ENCODE data around the gene SLC7A9. TPM values are rescaled to one million over a fixed set of nuclear protein-coding genes. Genes with fewer than 3 reads are reported as not detected.
"Not testable (repeated sequence)": the region's sequence is repeated elsewhere in the genome, so short reads cannot be mapped to it uniquely, and the experiment has no call there.

SLC7A9 gene
- total RNA-seq, 1 donor from 2014 or later, result 0.18 TPM

DNA sequence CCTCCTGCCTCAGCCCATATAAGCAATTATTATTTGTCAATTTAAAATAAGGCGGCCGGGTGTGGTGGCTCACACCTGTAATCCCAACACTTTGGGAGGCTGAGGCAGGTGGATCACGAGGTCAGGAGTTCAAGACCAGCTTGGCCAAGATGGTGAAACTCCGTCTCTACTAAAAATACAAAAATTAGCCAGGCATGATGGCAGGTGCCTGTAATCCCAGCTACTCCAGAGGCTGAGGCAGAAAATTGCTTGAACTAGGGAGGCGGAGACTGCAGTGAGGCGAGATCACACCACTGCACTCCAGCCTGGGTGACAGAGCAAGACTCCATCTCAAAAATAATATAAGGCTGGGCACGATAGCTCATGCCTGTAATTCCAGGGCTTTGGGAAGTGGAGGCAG, 12.7 kb downstream of the SLC7A9 start:
- H3K27me3 Mint-ChIP-seq (ENCODE audit: insufficient read depth); DNase-seq (ENCODE audit: low spot score); H3K4me1 Mint-ChIP-seq (ENCODE audit: low read depth); H3K4me3 Mint-ChIP-seq; intact Hi-C loops (cut with micrococcal nuclease); H3K27ac Mint-ChIP-seq; H3K9me3 Mint-ChIP-seq; H3K36me3 Mint-ChIP-seq (ENCODE audit: low read depth): not testable (repeated sequence)

DNA sequence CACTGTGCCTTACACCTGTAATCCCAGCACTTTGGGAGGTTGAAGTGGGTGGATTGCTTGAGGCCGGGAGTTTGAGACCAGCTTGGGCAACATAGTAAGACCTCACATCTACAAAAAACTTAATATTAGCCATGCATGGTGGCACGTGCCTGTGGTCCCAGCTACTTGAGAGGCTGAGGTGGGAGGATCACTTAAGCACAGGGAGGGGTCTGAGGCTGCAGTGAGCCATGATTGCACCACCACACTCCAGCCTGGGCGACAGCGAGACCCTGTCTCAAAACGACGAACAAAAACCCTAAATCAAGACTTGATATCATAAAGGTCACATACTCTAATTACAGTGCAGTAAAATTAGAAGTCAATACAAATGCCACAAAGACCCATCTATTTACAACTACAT, 17.4 kb downstream of the SLC7A9 start:
- Mint-ChIP-seq H3K36me3 (ENCODE audit: low read depth) (no peaks in the 10 kb centered on the region), H3K27ac (no peak overlapping the region), H3K4me3 (no peak overlapping the region), H3K9me3 (no peaks in the 10 kb centered on the region), H3K4me1 (ENCODE audit: low read depth) (no peaks in the 10 kb centered on the region), H3K27me3 (ENCODE audit: insufficient read depth) (no peaks in the 10 kb centered on the region)
- no peak for DNase-seq (ENCODE audit: low spot score)
- intact Hi-C loops (cut with micrococcal nuclease), result no loop called here

DNA sequence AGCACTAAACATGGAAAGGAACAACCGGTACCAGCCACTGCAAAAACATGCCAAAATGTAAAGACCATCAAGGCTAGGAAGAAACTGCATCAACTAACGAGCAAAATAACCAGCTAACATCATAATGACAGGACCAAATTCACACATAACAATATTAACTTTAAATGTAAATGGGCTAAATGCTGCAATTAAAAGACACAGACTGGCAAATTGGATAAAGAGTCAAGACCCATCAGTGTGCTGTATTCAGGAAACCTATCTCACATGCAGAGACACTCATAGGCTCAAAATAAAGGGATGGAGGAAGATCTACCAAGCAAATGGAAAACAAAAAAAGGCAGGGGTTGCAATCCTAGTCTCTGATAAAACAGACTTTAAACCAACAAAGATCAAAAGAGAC, 21.5 kb downstream of the SLC7A9 start:
- intact Hi-C loops (cut with micrococcal nuclease); H3K9me3 Mint-ChIP-seq; H3K4me1 Mint-ChIP-seq (ENCODE audit: low read depth); H3K27ac Mint-ChIP-seq; H3K36me3 Mint-ChIP-seq (ENCODE audit: low read depth); H3K4me3 Mint-ChIP-seq; DNase-seq (ENCODE audit: low spot score); H3K27me3 Mint-ChIP-seq (ENCODE audit: insufficient read depth): not testable (repeated sequence)

DNA sequence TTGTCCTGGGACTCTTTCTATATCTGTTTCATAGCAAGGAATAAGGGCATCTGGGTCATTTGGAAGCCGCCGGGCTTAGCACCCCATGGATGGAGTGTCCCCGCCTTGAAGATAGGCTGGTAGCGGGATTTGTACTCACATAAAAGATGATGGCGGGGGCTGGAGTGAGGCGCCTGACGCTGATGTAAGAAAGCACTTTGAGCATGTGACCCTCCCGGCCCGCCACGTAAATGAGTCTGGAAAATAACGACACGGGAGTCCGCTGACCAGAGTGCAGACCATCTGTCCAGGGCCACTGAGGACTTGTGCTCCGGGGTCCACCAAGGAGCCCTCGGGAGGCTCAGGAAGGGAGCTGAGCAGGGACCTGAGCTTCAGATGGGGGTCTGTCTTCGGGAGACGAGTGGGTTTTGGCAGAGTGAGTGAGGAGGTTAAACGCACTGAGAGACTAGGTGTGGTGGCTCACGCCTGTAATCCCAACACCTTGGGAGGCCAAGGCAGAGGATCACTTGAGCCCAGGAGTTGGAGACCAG, 25.8 kb downstream of the SLC7A9 start:
- peaks cover 8% of the 10 kb centered on the region for H3K27me3 Mint-ChIP-seq (ENCODE audit: insufficient read depth)
- peaks cover 7% of the 10 kb centered on the region for H3K36me3 Mint-ChIP-seq (ENCODE audit: low read depth)
- H3K4me3 Mint-ChIP-seq, result no peak overlapping the region
- H3K4me1 Mint-ChIP-seq (ENCODE audit: low read depth), result no peaks in the 10 kb centered on the region
- intact Hi-C loops (cut with micrococcal nuclease), result no loop called here
- no peak for DNase-seq (ENCODE audit: low spot score)
- no peak overlapping the region for H3K27ac Mint-ChIP-seq
- H3K9me3 Mint-ChIP-seq, result peaks cover 20% of the 10 kb centered on the region

DNA sequence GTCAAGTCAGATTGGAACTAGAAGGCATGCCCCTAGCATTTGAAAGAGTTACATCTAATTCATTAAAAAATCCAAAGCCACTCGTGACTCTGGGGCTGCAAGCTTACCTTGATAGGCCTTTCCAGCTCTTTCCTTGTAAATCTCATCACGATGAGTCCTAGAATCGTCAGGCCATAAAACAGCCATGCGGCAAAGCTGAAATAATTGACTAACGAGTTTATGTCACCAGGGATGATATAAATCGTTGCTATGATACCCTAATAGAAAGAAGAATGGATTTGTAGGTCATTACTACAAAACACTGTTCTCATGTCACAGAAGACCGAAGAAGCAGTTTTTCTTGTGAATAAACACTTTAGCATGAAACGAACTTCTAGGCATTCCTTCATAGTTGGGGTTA, 27.5 kb downstream of the SLC7A9 start:
- peaks cover 20% of the 10 kb centered on the region for H3K9me3 Mint-ChIP-seq
- H3K36me3 Mint-ChIP-seq (ENCODE audit: low read depth), result peaks cover 7% of the 10 kb centered on the region
- H3K4me3 Mint-ChIP-seq, result no peak overlapping the region
- intact Hi-C loops (cut with micrococcal nuclease), result no loop called here
- no peaks in the 10 kb centered on the region for H3K4me1 Mint-ChIP-seq (ENCODE audit: low read depth)
- H3K27me3 Mint-ChIP-seq (ENCODE audit: insufficient read depth), result peaks cover 8% of the 10 kb centered on the region
- H3K27ac Mint-ChIP-seq, result no peak overlapping the region
- no peak for DNase-seq (ENCODE audit: low spot score)

DNA sequence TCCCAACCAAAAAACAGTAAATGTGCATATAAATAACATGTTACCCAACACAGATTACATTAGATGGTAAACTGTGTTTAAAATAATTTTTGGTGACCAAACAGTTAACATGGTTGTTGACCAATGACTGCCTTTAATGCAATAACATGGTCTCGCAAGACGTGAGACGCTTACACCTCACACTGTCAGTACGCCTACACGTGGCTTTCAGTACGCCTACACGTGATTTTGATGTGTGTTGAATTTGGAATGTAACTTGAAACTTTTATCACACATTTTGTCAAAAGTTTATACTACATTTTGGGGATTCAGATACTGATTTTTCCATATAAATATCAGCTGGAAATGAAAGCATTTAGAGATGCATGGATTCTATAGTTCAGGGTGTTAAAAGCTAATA, 32.0 kb downstream of the SLC7A9 start:
- H3K9me3 Mint-ChIP-seq, result peaks cover 20% of the 10 kb centered on the region
- H3K27ac Mint-ChIP-seq, result no peak overlapping the region
- no peak for DNase-seq (ENCODE audit: low spot score)
- H3K4me3 Mint-ChIP-seq, result no peak overlapping the region
- intact Hi-C loops (cut with micrococcal nuclease), result no loop called here
- peaks cover 7% of the 10 kb centered on the region for H3K36me3 Mint-ChIP-seq (ENCODE audit: low read depth)
- H3K27me3 Mint-ChIP-seq (ENCODE audit: insufficient read depth), result peaks cover 8% of the 10 kb centered on the region
- no peaks in the 10 kb centered on the region for H3K4me1 Mint-ChIP-seq (ENCODE audit: low read depth)

DNA sequence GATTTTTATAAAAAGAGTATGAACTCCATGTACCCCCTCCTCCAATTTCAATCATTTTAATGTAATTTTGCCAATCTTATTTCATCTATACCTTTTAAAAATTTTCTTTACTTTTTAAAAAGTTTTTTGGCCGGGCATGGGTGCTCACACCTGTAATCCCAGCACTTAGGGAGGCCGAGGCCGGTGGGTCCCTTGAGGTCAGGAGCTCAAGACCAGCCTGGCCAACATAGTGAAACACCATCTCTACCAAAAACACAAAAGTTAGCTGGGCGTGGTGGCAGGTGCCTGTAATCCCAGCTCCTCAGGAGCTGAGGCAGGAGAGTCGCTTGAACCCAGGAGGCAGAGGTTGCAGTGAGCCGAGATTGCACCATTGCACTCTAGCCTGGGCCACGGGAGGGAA, 36.2 kb downstream of the SLC7A9 start:
- intact Hi-C loops (cut with micrococcal nuclease); H3K4me3 Mint-ChIP-seq; H3K27ac Mint-ChIP-seq; DNase-seq (ENCODE audit: low spot score); H3K4me1 Mint-ChIP-seq (ENCODE audit: low read depth); H3K9me3 Mint-ChIP-seq; H3K36me3 Mint-ChIP-seq (ENCODE audit: low read depth); H3K27me3 Mint-ChIP-seq (ENCODE audit: insufficient read depth): not testable (repeated sequence)

DNA sequence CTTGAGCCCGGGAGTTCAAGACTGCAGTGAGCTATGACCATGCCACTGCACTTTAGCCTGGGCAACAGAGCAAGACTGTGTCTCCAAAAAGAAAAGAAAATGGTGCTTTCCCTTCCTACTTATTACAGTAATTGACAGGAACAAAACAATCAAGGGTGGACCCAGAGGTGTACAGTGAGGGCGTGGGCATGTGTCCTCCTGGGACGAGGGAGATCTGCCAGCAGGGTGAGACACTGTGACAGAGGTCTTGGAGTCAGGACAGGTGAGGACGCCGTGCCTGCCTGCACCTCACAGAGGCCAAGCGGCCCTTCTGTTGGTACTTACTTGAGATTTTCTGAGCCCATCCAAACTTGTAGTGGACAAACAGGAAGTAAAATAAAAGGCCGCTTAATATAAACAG, 36.7 kb downstream of the SLC7A9 start:
- intact Hi-C loops (cut with micrococcal nuclease); H3K27me3 Mint-ChIP-seq (ENCODE audit: insufficient read depth); H3K36me3 Mint-ChIP-seq (ENCODE audit: low read depth); H3K27ac Mint-ChIP-seq; H3K9me3 Mint-ChIP-seq; H3K4me1 Mint-ChIP-seq (ENCODE audit: low read depth); H3K4me3 Mint-ChIP-seq; DNase-seq (ENCODE audit: low spot score): not testable (repeated sequence)

DNA sequence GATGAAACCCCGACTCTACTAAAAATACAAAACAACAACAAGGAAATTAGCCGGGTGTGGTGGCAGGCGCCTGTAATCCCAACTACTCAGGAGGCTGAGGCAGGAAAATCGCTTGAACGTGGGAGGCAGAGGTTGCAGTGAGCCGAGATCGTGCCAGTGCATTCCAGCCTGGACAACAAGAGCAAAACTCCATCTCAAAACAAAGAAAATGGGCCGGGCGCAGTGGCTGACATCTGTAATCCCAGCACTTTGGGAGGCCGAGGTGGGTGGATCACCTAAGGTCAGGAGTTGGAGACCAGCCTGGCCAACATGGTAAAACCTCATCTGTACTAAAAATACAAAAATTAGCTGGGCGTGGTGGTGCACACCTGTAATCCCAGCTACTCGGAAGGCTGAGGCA, 37.5 kb downstream of the SLC7A9 start:
- H3K4me1 Mint-ChIP-seq (ENCODE audit: low read depth); H3K9me3 Mint-ChIP-seq; H3K27me3 Mint-ChIP-seq (ENCODE audit: insufficient read depth); DNase-seq (ENCODE audit: low spot score); H3K27ac Mint-ChIP-seq; intact Hi-C loops (cut with micrococcal nuclease); H3K4me3 Mint-ChIP-seq; H3K36me3 Mint-ChIP-seq (ENCODE audit: low read depth): not testable (repeated sequence)

DNA sequence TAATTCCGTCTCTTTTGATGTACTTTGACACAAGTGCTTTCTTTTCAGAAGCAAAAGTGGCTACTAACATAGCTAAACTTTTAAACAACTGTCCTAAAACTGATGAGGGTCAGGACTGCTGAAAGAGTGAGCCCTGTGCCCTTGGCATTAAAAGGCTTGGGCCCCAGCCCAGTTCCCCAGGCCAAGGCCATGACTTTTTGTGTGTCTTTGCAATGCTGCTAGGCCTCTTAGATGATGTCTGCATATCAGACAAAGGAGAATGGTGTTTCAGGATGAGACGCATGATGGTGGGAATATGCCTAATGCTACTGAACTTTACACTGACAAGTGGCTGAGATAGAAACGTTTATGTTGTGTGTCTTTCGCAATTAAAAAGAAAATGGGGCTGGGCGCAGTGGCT, 38.0 kb downstream of the SLC7A9 start:
- Mint-ChIP-seq H3K27ac (no peak overlapping the region), H3K4me1 (ENCODE audit: low read depth) (no peaks in the 10 kb centered on the region), H3K27me3 (ENCODE audit: insufficient read depth) (peaks cover 7% of the 10 kb centered on the region), H3K9me3 (no peaks in the 10 kb centered on the region), H3K36me3 (ENCODE audit: low read depth) (no peaks in the 10 kb centered on the region), H3K4me3 (no peak overlapping the region)
- intact Hi-C loops (cut with micrococcal nuclease), result no loop called here
- DNase-seq (ENCODE audit: low spot score), result no peak

DNA sequence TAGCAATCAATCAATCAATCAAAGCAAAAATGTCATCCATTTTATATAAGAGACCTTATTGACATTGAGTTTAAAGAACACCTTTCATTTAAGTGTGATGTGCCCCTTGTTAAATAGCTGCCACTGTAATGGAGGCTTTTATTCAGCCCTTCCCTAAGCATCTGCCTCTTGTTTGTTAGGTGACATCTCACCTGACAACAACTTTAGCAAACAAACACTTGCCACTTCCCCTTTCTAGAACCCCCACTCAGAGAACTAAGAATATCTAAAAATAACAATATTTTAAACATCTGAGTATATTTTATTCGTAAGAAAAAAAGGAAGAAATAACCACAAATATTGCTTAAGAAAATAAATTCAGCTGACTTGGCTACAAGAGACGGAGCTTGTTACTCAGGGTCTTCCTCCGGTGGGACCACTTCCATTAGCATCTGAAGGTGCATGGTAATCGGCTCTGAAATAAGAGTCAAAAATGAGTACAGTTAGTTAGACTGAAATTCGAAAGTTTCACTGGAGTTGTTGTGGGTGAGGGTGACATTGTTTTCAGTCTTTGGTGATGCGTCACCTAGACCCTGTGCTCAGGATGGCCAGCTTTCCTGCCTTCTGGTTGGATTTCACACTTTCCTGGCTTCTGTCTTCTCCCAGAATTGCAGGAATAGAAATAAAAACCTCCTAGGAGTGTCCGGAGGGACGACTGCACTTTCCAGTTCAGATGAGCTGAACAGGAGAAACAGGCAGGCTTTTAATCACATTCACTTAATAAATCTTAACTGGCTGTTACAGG, 39.1 kb downstream of the SLC7A9 start:
- intact Hi-C loops (cut with micrococcal nuclease), result no loop called here
- H3K27ac Mint-ChIP-seq, result no peak overlapping the region
- no peaks in the 10 kb centered on the region for H3K9me3 Mint-ChIP-seq
- H3K36me3 Mint-ChIP-seq (ENCODE audit: low read depth), result no peaks in the 10 kb centered on the region
- H3K4me3 Mint-ChIP-seq, result no peak overlapping the region
- H3K4me1 Mint-ChIP-seq (ENCODE audit: low read depth), result no peaks in the 10 kb centered on the region
- peaks cover 11% of the 10 kb centered on the region for H3K27me3 Mint-ChIP-seq (ENCODE audit: insufficient read depth)
- no peak for DNase-seq (ENCODE audit: low spot score)

DNA sequence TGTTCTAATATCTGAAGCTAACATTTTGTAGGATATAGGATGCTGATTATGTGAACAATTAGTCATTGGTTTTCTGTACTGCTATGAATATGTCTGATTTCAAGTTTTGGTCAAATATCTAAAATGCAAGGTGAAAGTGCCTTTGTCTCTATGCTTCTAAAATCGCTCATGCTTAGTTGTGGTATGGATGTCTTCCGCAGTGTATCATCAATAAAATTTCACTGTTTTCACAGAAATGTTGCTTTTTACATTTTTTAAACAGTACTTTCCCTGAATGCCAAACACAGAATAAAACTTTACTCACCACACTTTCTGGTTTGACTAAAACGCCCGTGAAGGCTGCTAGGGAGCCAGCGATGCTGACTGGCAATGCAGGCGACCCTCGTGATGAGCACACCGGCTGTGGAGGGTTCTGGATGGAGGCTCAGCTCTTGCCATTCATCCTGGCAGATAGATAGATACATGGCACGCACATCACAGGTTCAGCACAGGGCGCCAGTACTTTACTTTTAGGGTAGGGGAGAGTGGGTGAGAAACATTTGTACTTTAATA, 40.1 kb downstream of the SLC7A9 start:
- no peaks in the 10 kb centered on the region for H3K4me1 Mint-ChIP-seq (ENCODE audit: low read depth)
- DNase-seq (ENCODE audit: low spot score), result no peak
- no peaks in the 10 kb centered on the region for H3K9me3 Mint-ChIP-seq
- no peaks in the 10 kb centered on the region for H3K36me3 Mint-ChIP-seq (ENCODE audit: low read depth)
- H3K4me3 Mint-ChIP-seq, result no peak overlapping the region
- no peak overlapping the region for H3K27ac Mint-ChIP-seq
- peaks cover 11% of the 10 kb centered on the region for H3K27me3 Mint-ChIP-seq (ENCODE audit: insufficient read depth)
- intact Hi-C loops (cut with micrococcal nuclease), result no loop called here

DNA sequence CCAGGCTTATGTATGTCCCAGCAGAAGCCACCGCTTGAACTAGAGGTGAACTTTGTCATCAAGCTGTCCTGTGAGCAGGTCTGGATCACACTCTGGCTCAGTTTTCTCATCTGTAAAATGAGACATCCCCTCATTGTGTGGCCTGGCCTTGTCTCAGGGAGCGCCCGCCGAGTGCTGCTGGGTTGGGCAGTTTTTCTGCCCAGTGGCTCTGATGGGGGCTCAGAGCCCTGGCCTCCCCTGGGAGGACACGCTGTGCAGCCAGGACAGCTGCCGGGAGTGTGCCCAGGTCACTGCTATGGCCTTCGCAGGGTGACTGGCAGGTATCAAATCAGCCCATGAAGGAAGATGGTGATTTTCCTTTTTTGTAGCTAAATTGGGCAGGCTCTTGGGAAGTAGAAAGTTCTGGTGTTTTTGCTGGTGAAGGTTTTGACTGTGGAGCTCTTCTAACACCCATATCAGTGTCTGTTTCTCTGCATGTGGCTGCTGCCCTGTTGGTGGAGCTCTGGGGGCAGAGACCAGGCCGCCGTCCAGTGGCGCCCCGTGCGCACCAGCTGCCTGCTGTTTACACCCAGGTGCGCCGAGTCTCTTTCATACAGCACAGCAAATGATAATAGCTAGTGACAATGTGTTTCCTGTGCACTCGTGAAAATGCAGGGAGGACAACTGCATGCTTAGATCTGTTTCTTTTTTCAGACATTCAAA, 40.8 kb downstream of the SLC7A9 start:
- Mint-ChIP-seq H3K36me3 (ENCODE audit: low read depth) (no peaks in the 10 kb centered on the region), H3K4me3 (no peak overlapping the region), H3K27ac (no peak overlapping the region), H3K4me1 (ENCODE audit: low read depth) (no peaks in the 10 kb centered on the region), H3K27me3 (ENCODE audit: insufficient read depth) (peaks cover 12% of the 10 kb centered on the region), H3K9me3 (no peaks in the 10 kb centered on the region)
- no peak for DNase-seq (ENCODE audit: low spot score)
- intact Hi-C loops (cut with micrococcal nuclease), result no loop called here

All from activated T-helper 1 cell treated with anti-CD3 and anti-CD28 coated beads, Interleukin-12 subunit alpha, Interleukin-12 subunit beta, Interleukin-2, Interleukin-4 antibody, amounts not matched to agents 30 ng/mL and 10 ng/mL and 1 ng/mL, durations not matched to agents 14 hours and 24 hours and 36 hours (primary cell).